ENCODE data around the gene POLE4. TPM values are rescaled to one million over a fixed set of nuclear protein-coding genes. Genes with fewer than 3 reads are reported as not detected.

The POLE4 gene
- total and polyA plus RNA-seq, 2 donors (not counting 1 experiment from before 2014, with no cell fraction given), result 23.3 to 53.3 TPM

GRCh38 chr2:74959106-74959751 is 786 bp downstream of the POLE4 start:
- Histone ChIP-seq H3K79me2 (ENCODE audit: control insufficient read depth, insufficient read depth, low read length) (no peaks in the 10 kb centered on the region), H3K36me3 (replicated peaks in 1 of 2; ENCODE audit: control extremely low read depth in 1 of 2, control insufficient read depth in 1 of 2, extremely low read depth in 1 of 2, insufficient read depth in 2 of 2, low read length in 1 of 2) (peaks cover 12 to 13% of the 10 kb centered on the region in 2 experiments), H3K4me2 (replicated peaks; ENCODE audit: low read depth, low read length, poor library complexity, severe bottlenecking) (peak overlapping the region; percentile 77), H3K9me3 (ENCODE audit: control extremely low read depth in 1 of 3, control insufficient read depth in 2 of 3, insufficient read depth in 1 of 3, low read length in 2 of 3) (peaks cover 0 to 8% (median 0%) of the 10 kb centered on the region in 3 donors), H4K20me1 (ENCODE audit: control insufficient read depth, insufficient read depth, low read length, poor library complexity, severe bottlenecking) (no peaks in the 10 kb centered on the region), H3K4me1 (ENCODE audit: control insufficient read depth in 2 of 2, insufficient read depth in 2 of 2, low read length in 2 of 2) (peaks cover 6 to 17% of the 10 kb centered on the region in 2 donors), H3K9ac (ENCODE audit: low read length) (peak overlapping the region; percentile 79), H3K27me3 (replicated peaks in 1 of 4; ENCODE audit: control extremely low read depth in 1 of 4, control insufficient read depth in 3 of 4, insufficient read depth in 4 of 4, low read length in 3 of 4) (no peaks in the 10 kb centered on the region), H2AFZ (ENCODE audit: insufficient read depth, low read depth, low read length, poor library complexity, severe bottlenecking) (peak overlapping the region; percentile 84), H3K27ac (ENCODE audit: low read length in 2 of 2) (peak overlapping the region; percentile 83 to 92), H3K4me3 (ENCODE audit: control extremely low read depth in 1 of 5, extremely low read depth in 1 of 5, insufficient read depth in 1 of 5, low read depth in 2 of 5, low read length in 4 of 5) (peak overlapping the region; percentile 44 to 80 (median 65))
- Mint-ChIP-seq H3K4me1 (peaks cover 67% of the 10 kb centered on the region), H3K27me3 (no peaks in the 10 kb centered on the region), H3K9me3 (ENCODE audit: insufficient read depth) (no peaks in the 10 kb centered on the region), H3K4me3 (peak overlapping the region; percentile 88), H3K27ac (peak overlapping the region; percentile 91)
- TF ChIP-seq EZH2 (IDR thresholded peaks at IDR 0.05; ENCODE audit: borderline replicate concordance, insufficient read depth, low read depth, low read length, poor library complexity, severe bottlenecking) (no peak), CTCF (IDR thresholded peaks at IDR 0.05) (no peak)
- ChIA-PET POLR2A (interaction anchor here (0.6 kb wide), 1 partner anchor 1574 kb away, joined by 3 read pairs; the partner anchor contains the start of gene ALMS1), CTCF (no interaction called here)
- no peak for DNase-seq
- no peak for ATAC-seq (ENCODE audit: low read depth)
- intact Hi-C loops (cut with micrococcal nuclease), result loop anchor here (2.0 to 5.0 kb wide), 3 partner anchors 124 to 1727 kb away; partner anchors contain the start of genes CCT7, HK2, PRADC1 and TPRKB
- WGBS (ENCODE audit: insufficient coverage), result 98% methylated on average over 5 of the region's 10 CpGs

- POLR2A ChIA-PET, result no interaction called here
- H3K27me3 ChIP-seq (replicated peaks in 1 of 4; ENCODE audit: control extremely low read depth in 1 of 4, control insufficient read depth in 3 of 4, insufficient read depth in 4 of 4, low read length in 3 of 4), result no peaks in the 10 kb centered on the region
- no peak for DNase-seq
- intact Hi-C loops (cut with micrococcal nuclease), result no loop called here
- no peaks in the 10 kb centered on the region for H3K27me3 Mint-ChIP-seq
- H3K36me3 ChIP-seq (replicated peaks in 1 of 2; ENCODE audit: control extremely low read depth in 1 of 2, control insufficient read depth in 1 of 2, extremely low read depth in 1 of 2, insufficient read depth in 2 of 2, low read length in 1 of 2), result peaks cover 4 to 6% of the 10 kb centered on the region in 2 experiments
- no peak for TF ChIP-seq CTCF (IDR thresholded peaks at IDR 0.05)
- no peak for TF ChIP-seq EZH2 (IDR thresholded peaks at IDR 0.05; ENCODE audit: borderline replicate concordance, insufficient read depth, low read depth, low read length, poor library complexity, severe bottlenecking)
- peaks cover 11% of the 10 kb centered on the region for H3K79me2 ChIP-seq (ENCODE audit: control insufficient read depth, insufficient read depth, low read length)
- no peak overlapping the region for H3K4me2 ChIP-seq (replicated peaks; ENCODE audit: low read depth, low read length, poor library complexity, severe bottlenecking)
- H3K9me3 Mint-ChIP-seq (ENCODE audit: insufficient read depth), result no peaks in the 10 kb centered on the region
- H3K4me3 ChIP-seq (ENCODE audit: control extremely low read depth in 1 of 5, extremely low read depth in 1 of 5, insufficient read depth in 1 of 5, low read depth in 2 of 5, low read length in 4 of 5), result no peak overlapping the region
- H3K27ac Mint-ChIP-seq, result no peak overlapping the region
- CTCF ChIA-PET, result no interaction called here
- ATAC-seq (ENCODE audit: low read depth), result no peak
- peaks cover 0 to 2% (median 0%) of the 10 kb centered on the region in 3 donors for H3K9me3 ChIP-seq (ENCODE audit: control extremely low read depth in 1 of 3, control insufficient read depth in 2 of 3, insufficient read depth in 1 of 3, low read length in 2 of 3)
- no peak overlapping the region for H3K9ac ChIP-seq (ENCODE audit: low read length)
- H3K4me1 ChIP-seq (ENCODE audit: control insufficient read depth in 2 of 2, insufficient read depth in 2 of 2, low read length in 2 of 2), result no peaks in the 10 kb centered on the region
- H3K4me3 Mint-ChIP-seq, result no peak overlapping the region
- no peaks in the 10 kb centered on the region for H4K20me1 ChIP-seq (ENCODE audit: control insufficient read depth, insufficient read depth, low read length, poor library complexity, severe bottlenecking)
- H2AFZ ChIP-seq (ENCODE audit: insufficient read depth, low read depth, low read length, poor library complexity, severe bottlenecking), result no peak overlapping the region
- H3K27ac ChIP-seq (ENCODE audit: low read length in 2 of 2), result no peak overlapping the region
- H3K4me1 Mint-ChIP-seq, result peaks cover 12% of the 10 kb centered on the region
- WGBS (ENCODE audit: insufficient coverage), result no CpG with 5 or more reads among the region's 1 CpG
These were observed 8.4 kb downstream of the POLE4 start for GRCh38 chr2:74966887-74967286.

All from B cell (primary cell).